GM23338 (cell line): Measurements from ENCODE around the gene CFAP65.

ENCODE experiments used
- CTCF ChIP-seq, 2 experiments: fragments of 200-600 bp in 1 of 2; sonication (generic) in 1 of 2; conservative IDR thresholded peaks; 2 replicates each; pipeline versions ENCODE4 v1.5.1 to v1.6.1; 2016 to 2017; ENCODE audit warnings: antibody characterized with exemption in 2 of 2, low read depth in 2 of 2, mild to moderate bottlenecking in 2 of 2, moderate library complexity in 1 of 2
- EZH2phosphoT487 ChIP-seq: fragments of 200-600 bp; sonication (generic); IDR thresholded peaks from one replicate; pipeline ENCODE4 v1.8.1; 2018; ENCODE audit warnings: antibody characterized with exemption; ENCODE audit not compliant: unreplicated experiment

- TF ChIP-seq EZH2phosphoT487 = no peak
- no peak for TF ChIP-seq CTCF (conservative IDR thresholded peaks at IDR 0.05; ENCODE audit: low read depth in 2 of 2)
Observed at GRCh38 chr2:219018286-219018685, 23.0 kb downstream of the CFAP65 start.
